Nephron progenitor cell (in vitro differentiated cells): ENCODE measurements around the gene CSNK1D.
A peak's percentile ranks its signal among the peaks of the same experiment; 100 is the strongest.

Experiments
- DNase-seq: peaks from one replicate; pipeline ENCODE4 v3.0.0; 2021
- H3K27ac Mint-ChIP-seq: 2 replicates; pipeline ENCODE4 v1.8.0; 2021; ENCODE audit warnings: mild to moderate bottlenecking, moderate library complexity, mixed read lengths
- H3K27me3 Mint-ChIP-seq: 2 replicates; pipeline ENCODE4 v1.8.0; 2021; ENCODE audit warnings: mild to moderate bottlenecking, low read depth, mixed read lengths; ENCODE audit not compliant: poor library complexity
- H3K36me3 Mint-ChIP-seq: 2 replicates; pipeline ENCODE4 v1.8.0; 2021; ENCODE audit warnings: low read depth, mixed read lengths
- H3K4me1 Mint-ChIP-seq: 2 replicates; pipeline ENCODE4 v1.8.0; 2021; ENCODE audit warnings: mixed read lengths
- H3K4me3 Mint-ChIP-seq: 2 replicates; pipeline ENCODE4 v1.8.0; 2021; ENCODE audit warnings: mild to moderate bottlenecking, moderate library complexity, mixed read lengths
- H3K9me3 Mint-ChIP-seq: 2 replicates; pipeline ENCODE4 v1.8.0; 2021; ENCODE audit warnings: mild to moderate bottlenecking, moderate library complexity, mixed read lengths
- CTCF ChIP-seq: fragments of 200-600 bp; sonication (generic); IDR thresholded peaks from 2 replicates; pipeline ENCODE4 v1.5.0; 2021; ENCODE audit warnings: antibody characterized with exemption

The CSNK1D gene

GRCh38 chr17:82250868-82251500, 22.5 kb downstream of the CSNK1D start:
- peak overlapping the region; percentile 68 for H3K27ac Mint-ChIP-seq
- no peak for TF ChIP-seq CTCF
- no peak for DNase-seq
- no peaks in the 10 kb centered on the region for H3K4me1 Mint-ChIP-seq
- H3K9me3 Mint-ChIP-seq, result no peaks in the 10 kb centered on the region
- H3K36me3 Mint-ChIP-seq, result peaks cover 68% of the 10 kb centered on the region
- no peaks in the 10 kb centered on the region for H3K27me3 Mint-ChIP-seq
- H3K4me3 Mint-ChIP-seq, result no peak overlapping the region

- Mint-ChIP-seq H3K36me3 (peaks cover 66% of the 10 kb centered on the region), H3K9me3 (no peaks in the 10 kb centered on the region), H3K27me3 (no peaks in the 10 kb centered on the region), H3K4me1 (peaks cover 5% of the 10 kb centered on the region), H3K4me3 (no peak overlapping the region), H3K27ac (no peak overlapping the region)
- DNase-seq, result no peak
- TF ChIP-seq CTCF, result no peak
Measured at GRCh38 chr17:82249896-82250581, 23.5 kb downstream of the CSNK1D start.

- no peak for DNase-seq
- H3K9me3 Mint-ChIP-seq, result no peaks in the 10 kb centered on the region
- H3K4me1 Mint-ChIP-seq, result peaks cover 14% of the 10 kb centered on the region
- H3K27me3 Mint-ChIP-seq, result no peaks in the 10 kb centered on the region
- TF ChIP-seq CTCF, result no peak
- H3K4me3 Mint-ChIP-seq, result no peak overlapping the region
- H3K27ac Mint-ChIP-seq, result peak overlapping the region; percentile 71
- peaks cover 75% of the 10 kb centered on the region for H3K36me3 Mint-ChIP-seq
Measured at GRCh38 chr17:82248815-82249674, 24.5 kb downstream of the CSNK1D start.

- TF ChIP-seq CTCF, result no peak
- peaks cover 75% of the 10 kb centered on the region for H3K36me3 Mint-ChIP-seq
- H3K9me3 Mint-ChIP-seq, result no peaks in the 10 kb centered on the region
- no peak overlapping the region for H3K4me3 Mint-ChIP-seq
- DNase-seq, result no peak
- H3K27ac Mint-ChIP-seq, result peak overlapping the region; percentile 85
- no peaks in the 10 kb centered on the region for H3K27me3 Mint-ChIP-seq
- peaks cover 21% of the 10 kb centered on the region for H3K4me1 Mint-ChIP-seq
Measured at GRCh38 chr17:82247856-82248671, 25.4 kb downstream of the CSNK1D start.

- Mint-ChIP-seq H3K27ac (peak overlapping the region; percentile 85), H3K4me1 (peaks cover 29% of the 10 kb centered on the region), H3K36me3 (peaks cover 73% of the 10 kb centered on the region), H3K9me3 (no peaks in the 10 kb centered on the region), H3K4me3 (no peak overlapping the region), H3K27me3 (no peaks in the 10 kb centered on the region)
- DNase-seq, result no peak
- no peak for TF ChIP-seq CTCF
Measured at GRCh38 chr17:82247182-82247823, 26.2 kb downstream of the CSNK1D start.
